Thoracic aorta (tissue), 2 donors: ENCODE measurements around the gene TUBA4B. TPM values are rescaled to one million over a fixed set of nuclear protein-coding genes. Genes with fewer than 3 reads are reported as not detected.
"Not testable (repeated sequence)": the region's sequence is repeated elsewhere in the genome, so short reads cannot be mapped to it uniquely, and the experiment has no call there.

Experiments used
- ATAC-seq: fragments of 150-250 bp; one replicate; pipeline ENCODE4 v1.8.0; 2017; ENCODE audit warnings: low read depth; ENCODE audit not compliant: insufficient number of reproducible peaks, low FRiP score
- DNase-seq: peaks from one replicate; pipeline ENCODE4 v3.0.0-alpha.2; 2020; ENCODE audit warnings: low spot score
- H3K27ac ChIP-seq, 2 donors: fragments of 200-600 bp; sonication (generic); 1 replicate in 1 of 2; 2 replicates in 1 of 2; pipeline ENCODE4 v1.5.1; 2016; ENCODE audit warnings: mild to moderate bottlenecking in 2 of 2, moderate library complexity in 2 of 2
- H3K27me3 ChIP-seq: fragments of 200-600 bp; sonication (generic); replicated peaks from 2 replicates; pipeline ENCODE4 v1.6.0; 2016; ENCODE audit warnings: mild to moderate bottlenecking; ENCODE audit not compliant: insufficient read depth
- H3K36me3 ChIP-seq: fragments of 200-600 bp; sonication (generic); one replicate; pipeline ENCODE4 v1.5.1; 2016
- H3K4me1 ChIP-seq, 2 donors: fragments of 200-600 bp; sonication (generic); 1 replicate in 1 of 2; 2 replicates in 1 of 2; pipeline versions ENCODE4 v1.5.1 to v1.6.0; 2016; ENCODE audit warnings: low read depth in 2 of 2, mild to moderate bottlenecking in 1 of 2; ENCODE audit not compliant: control insufficient read depth in 1 of 2
- H3K4me3 ChIP-seq: fragments of 200-600 bp; sonication (generic); 2 replicates; pipeline ENCODE4 v1.5.1; 2016; ENCODE audit warnings: mild to moderate bottlenecking
- H3K9me3 ChIP-seq: fragments of 200-600 bp; sonication (generic); 2 replicates; pipeline ENCODE4 v1.5.1; 2016
- total RNA-seq, 2 donors: library from RNA; depleted of rRNA; stranded (reverse); fragments of >200 nt; gene quantifications; one replicate each; pipeline versions ENCODE4 v1.1.0 to v1.2.3, GENCODE V29; 2016
- TF ChIP-seq, protein P1 (sequence below): fragments of 200-600 bp; sonication (generic); IDR thresholded peaks from one replicate; pipeline ENCODE4 v1.5.1; 2019; ENCODE audit warnings: antibody characterized with exemption

The TUBA4B gene
- total RNA-seq, 2 donors from 2014 or later, result not detected

- Histone ChIP-seq H3K4me3 (no peak overlapping the region), H3K36me3 (no peaks in the 10 kb centered on the region), H3K9me3 (no peaks in the 10 kb centered on the region), H3K27me3 (no peaks in the 10 kb centered on the region), H3K4me1 (peaks cover 0 to 4% of the 10 kb centered on the region in 2 donors), H3K27ac (no peak overlapping the region)
- TF ChIP-seq, protein P1, sequence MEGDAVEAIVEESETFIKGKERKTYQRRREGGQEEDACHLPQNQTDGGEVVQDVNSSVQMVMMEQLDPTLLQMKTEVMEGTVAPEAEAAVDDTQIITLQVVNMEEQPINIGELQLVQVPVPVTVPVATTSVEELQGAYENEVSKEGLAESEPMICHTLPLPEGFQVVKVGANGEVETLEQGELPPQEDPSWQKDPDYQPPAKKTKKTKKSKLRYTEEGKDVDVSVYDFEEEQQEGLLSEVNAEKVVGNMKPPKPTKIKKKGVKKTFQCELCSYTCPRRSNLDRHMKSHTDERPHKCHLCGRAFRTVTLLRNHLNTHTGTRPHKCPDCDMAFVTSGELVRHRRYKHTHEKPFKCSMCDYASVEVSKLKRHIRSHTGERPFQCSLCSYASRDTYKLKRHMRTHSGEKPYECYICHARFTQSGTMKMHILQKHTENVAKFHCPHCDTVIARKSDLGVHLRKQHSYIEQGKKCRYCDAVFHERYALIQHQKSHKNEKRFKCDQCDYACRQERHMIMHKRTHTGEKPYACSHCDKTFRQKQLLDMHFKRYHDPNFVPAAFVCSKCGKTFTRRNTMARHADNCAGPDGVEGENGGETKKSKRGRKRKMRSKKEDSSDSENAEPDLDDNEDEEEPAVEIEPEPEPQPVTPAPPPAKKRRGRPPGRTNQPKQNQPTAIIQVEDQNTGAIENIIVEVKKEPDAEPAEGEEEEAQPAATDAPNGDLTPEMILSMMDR, result no peak
- DNase-seq (no peak), ATAC-seq (no peak)
Measured at GRCh38 chr2:219306047-219306446, 53.0 kb downstream of the TUBA4B start.

DNA sequence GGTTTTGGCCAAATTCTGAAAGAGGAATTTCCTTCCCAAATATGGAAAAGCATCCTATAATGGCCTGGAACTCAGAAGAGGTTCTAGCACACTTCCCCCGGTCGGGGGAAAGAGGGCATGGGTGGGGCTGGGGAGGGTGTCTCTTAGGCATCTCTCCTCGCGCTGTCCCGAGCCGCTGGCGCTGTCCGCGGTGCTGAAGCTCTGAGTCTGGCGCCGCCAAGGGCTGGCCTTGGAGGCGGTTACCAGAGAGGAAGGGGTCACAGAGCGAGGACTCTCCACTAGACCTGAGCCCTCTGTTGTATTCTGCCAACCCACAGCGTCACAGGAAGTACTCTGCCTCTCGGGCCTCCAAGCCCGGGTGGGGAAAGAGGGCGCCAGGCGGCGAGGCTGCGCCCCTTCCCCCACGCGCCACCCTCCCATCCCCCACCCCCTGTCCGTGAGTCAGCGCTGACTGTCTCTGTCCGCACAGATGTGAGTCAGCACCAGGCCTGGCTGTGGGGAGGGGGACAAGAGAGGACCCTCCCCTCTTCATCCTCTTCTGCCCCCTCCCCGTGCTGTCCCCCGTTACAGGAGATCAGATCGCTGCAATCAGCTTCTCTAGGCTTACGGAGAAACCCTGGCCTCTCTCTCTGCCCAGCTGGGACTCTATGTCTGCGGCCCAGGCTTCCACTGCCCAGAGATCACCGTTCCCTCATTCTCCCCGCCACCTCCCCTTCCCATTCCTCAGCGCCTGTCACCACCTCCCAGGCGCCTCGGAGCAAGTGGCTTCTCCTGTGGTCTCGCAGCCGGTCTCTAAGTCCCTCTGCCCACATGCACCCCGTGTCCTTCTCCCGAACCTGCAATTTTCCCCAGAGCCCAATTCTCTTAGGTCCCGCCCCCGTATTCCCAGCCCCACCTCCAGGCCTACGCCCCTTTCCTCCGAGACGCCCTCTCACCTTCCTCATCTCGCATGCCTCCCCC is 55.4 kb downstream of the TUBA4B start:
- no peaks in the 10 kb centered on the region for H3K36me3 ChIP-seq
- H3K9me3 ChIP-seq, result no peaks in the 10 kb centered on the region
- TF ChIP-seq, protein P1, result no peak
- ATAC-seq, result no peak
- H3K27me3 ChIP-seq, result peaks cover 5% of the 10 kb centered on the region
- no peak for DNase-seq
- H3K4me1 ChIP-seq, result peaks cover 0 to 4% of the 10 kb centered on the region in 2 donors
- H3K4me3 ChIP-seq, result no peak overlapping the region
- H3K27ac ChIP-seq, result no peak overlapping the region

GRCh38 chr2:219309278-219309677 is 56.2 kb downstream of the TUBA4B start, which contains the start of gene PTPRN:
Gene PTPRN, minus strand, starts transcription at chr2:219309401. Its CDS starts 69 bp downstream, at chr2:219309332.
- peaks cover 0 to 4% of the 10 kb centered on the region in 2 donors for H3K4me1 ChIP-seq
- ATAC-seq (no peak), DNase-seq (no peak)
- H3K36me3 ChIP-seq, result no peaks in the 10 kb centered on the region
- no peak within 1 kb of the TSS for H3K4me3 ChIP-seq
- H3K27ac ChIP-seq, result no peak within 1 kb of the TSS
- H3K27me3 ChIP-seq, result peaks cover 5% of the 10 kb centered on the region
- no peaks in the 10 kb centered on the region for H3K9me3 ChIP-seq
- TF ChIP-seq, protein P1, result no peak

DNA sequence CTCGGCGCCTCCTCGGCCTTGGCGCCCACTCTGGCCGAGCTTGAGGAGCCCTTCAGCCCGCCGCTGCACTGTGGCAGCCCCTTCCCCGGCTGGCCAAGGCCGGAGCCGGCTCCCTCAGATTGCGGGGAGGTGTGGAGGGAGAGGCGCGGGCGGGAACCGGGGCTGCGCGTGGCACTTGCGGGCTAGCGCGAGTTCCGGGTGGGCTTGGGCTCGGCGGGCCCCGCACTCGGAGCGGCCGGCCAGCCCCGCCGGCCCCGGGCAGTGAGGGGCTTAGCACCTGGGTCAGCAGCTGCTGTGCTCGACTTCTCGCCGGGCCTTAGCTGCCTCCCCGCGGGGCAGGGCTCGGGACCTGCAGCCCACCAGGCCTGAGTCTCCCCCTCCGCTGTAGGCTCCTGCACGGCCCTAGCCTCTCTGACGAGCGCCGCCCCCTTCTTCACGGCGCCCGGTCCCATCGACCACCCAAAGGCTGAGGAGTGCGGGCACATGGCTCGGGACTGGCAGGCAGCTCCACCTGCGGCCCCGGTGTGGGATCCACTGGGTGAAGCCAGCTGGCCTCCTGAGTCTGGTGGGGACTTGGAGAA is 59.7 kb downstream of the TUBA4B start:
- not testable (repeated sequence) for H3K4me3 ChIP-seq, ATAC-seq, H3K4me1 ChIP-seq, H3K36me3 ChIP-seq, H3K9me3 ChIP-seq, DNase-seq, H3K27me3 ChIP-seq, H3K27ac ChIP-seq

DNA sequence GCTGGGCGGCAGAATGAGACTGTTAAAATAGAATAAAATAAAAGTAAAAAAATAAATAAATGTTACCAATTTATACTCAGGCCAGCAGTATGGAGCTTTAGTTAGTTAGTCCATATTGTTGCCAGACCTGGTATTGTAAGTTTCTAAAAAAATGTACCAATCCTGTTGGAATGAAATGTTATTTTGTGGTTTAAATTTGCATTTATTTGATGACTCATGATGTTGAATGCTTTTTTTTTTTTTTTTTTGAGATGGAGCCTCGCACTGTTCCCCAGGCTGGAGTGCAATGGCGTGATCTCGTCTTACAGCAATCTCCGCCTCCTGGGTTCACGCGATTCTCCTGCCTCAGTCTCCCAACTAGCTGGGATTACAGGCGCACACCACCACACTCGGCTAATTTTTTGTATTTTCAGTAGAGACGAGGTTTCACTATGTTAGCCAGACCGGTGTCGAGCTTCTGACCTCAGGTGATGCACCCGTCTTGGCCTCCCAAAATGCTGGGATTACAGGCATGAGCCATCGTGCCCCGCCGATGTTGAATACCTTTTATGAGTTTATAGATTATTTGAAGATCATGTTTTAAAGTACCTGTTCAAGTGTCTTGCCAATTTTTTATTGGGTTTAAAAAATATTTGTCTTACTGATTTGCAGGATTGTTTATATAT is 61.9 kb downstream of the TUBA4B start:
- no peak for DNase-seq
- no peak overlapping the region for H3K27ac ChIP-seq
- H3K4me1 ChIP-seq, result no peaks in the 10 kb centered on the region
- ATAC-seq, result no peak
- no peaks in the 10 kb centered on the region for H3K9me3 ChIP-seq
- TF ChIP-seq, protein P1, result no peak
- no peak overlapping the region for H3K4me3 ChIP-seq
- H3K36me3 ChIP-seq, result no peaks in the 10 kb centered on the region
- H3K27me3 ChIP-seq, result peaks cover 5% of the 10 kb centered on the region

Other genes with a start within 250 kb of the TUBA4B start
- not detected for gene CFAP65, start 211.7 kb upstream of the TUBA4B start, total RNA-seq
- 1 to 10 TPM in 1 of 2 donors, not detected in 1; 1.6 TPM for gene IHH, start 192.3 kb upstream of the TUBA4B start, total RNA-seq
- gene NHEJ1, start 92.4 kb upstream of the TUBA4B start, total RNA-seq, result 10 to 100 TPM; 10.3 to 14.5 TPM
- 1 to 10 TPM; 1.4 to 3.4 TPM for gene SLC23A3, start 83.2 kb upstream of the TUBA4B start, total RNA-seq
- gene CNPPD1, start 76.3 kb upstream of the TUBA4B start, total RNA-seq, result 10 to 100 TPM; 31.9 to 51.0 TPM
- gene RETREG2, start 75.0 kb upstream of the TUBA4B start, total RNA-seq, result 10 to 100 TPM; 43.8 to 58.6 TPM
- 10 to 100 TPM; 21.7 to 83.8 TPM for gene ZFAND2B, start 46.5 kb upstream of the TUBA4B start, total RNA-seq
- gene ABCB6, start 34.3 kb upstream of the TUBA4B start, total RNA-seq, result 10 to 100 TPM; 12.7 to 26.0 TPM
- 10 to 100 TPM; 39.4 to 60.4 TPM for gene ATG9A, start 23.6 kb upstream of the TUBA4B start, total RNA-seq
- gene ANKZF1, start 23.4 kb upstream of the TUBA4B start, total RNA-seq, result 10 to 100 TPM; 69.7 to 72.6 TPM
- 10 to 100 TPM in 1 of 2 donors, 1 to 10 TPM in 1; 9.1 to 13.7 TPM for gene GLB1L, start 7.8 kb upstream of the TUBA4B start, total RNA-seq
- 10 to 100 TPM; 10.7 to 11.7 TPM for gene STK16, start 7.8 kb upstream of the TUBA4B start, total RNA-seq
- gene TUBA4A, start 675 bp downstream of the TUBA4B start, total RNA-seq, result 10 to 100 TPM; 20.4 to 84.6 TPM
- gene DNAJB2, start 26.1 kb downstream of the TUBA4B start, total RNA-seq, result 10 to 100 TPM; 56.9 to 61.2 TPM
- not detected for gene PTPRN, start 56.2 kb downstream of the TUBA4B start, total RNA-seq
- gene RESP18, start 79.5 kb downstream of the TUBA4B start, total RNA-seq, result not detected
- 10 to 100 TPM; 42.7 to 51.2 TPM for gene DNPEP, start 134.7 kb downstream of the TUBA4B start, total RNA-seq
- gene DES, start 165.1 kb downstream of the TUBA4B start, total RNA-seq, result 100 to 1,000 TPM; 146 to 302 TPM
- gene SPEG, start 181.6 kb downstream of the TUBA4B start, total RNA-seq, result 100 to 1,000 TPM; 426 to 455 TPM
- 10 to 100 TPM; 30.5 to 56.5 TPM for gene GMPPA, start 245.6 kb downstream of the TUBA4B start, total RNA-seq